ENCODE measurements around the gene PLXNA2.

DNA sequence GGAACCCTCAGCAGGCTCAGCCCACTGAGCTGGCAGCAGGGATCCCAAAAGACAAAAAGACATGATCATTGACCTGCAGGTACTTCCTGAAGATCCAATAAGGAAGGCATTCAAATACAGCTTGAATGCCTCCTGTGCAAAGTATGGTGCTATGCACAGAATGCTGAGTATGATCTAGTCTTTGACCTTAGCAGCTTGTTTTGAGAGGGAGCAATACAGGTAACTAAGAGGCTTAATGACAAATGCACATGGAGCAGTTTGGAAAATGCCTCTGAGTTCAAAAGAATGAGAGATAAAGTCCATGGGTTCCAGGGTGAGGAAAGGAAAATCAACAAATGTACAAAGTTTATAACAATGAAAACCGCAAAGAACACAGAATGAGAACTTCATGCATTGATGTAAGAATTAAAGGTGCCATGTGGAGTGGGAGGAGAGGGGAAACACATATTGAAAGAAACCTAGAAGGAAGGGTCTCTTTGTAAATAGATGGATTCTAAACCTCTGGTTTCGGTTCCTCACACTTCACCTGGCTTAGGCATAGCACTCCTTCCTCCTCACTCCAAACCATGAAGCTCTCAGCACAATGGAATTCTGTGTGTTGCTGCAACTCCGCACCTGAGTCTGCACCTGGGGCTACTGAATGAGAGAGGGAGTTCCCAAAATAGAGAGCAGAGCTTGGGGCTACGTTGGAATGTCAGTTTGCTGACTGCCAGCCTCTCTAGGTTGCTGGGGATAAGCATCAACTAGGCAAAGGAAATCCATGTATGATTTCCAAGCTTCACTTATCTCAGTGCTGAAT is 77.6 kb downstream of the PLXNA2 start:
- no peak for TF ChIP-seq JUN (IDR thresholded peaks at IDR 0.05; ENCODE audit: low read depth, low read length)
- TF ChIP-seq, protein P1, sequence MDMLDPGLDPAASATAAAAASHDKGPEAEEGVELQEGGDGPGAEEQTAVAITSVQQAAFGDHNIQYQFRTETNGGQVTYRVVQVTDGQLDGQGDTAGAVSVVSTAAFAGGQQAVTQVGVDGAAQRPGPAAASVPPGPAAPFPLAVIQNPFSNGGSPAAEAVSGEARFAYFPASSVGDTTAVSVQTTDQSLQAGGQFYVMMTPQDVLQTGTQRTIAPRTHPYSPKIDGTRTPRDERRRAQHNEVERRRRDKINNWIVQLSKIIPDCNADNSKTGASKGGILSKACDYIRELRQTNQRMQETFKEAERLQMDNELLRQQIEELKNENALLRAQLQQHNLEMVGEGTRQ (IDR thresholded peaks at IDR 0.05; ENCODE audit: low read length), result no peak
- TF ChIP-seq, protein P2, sequence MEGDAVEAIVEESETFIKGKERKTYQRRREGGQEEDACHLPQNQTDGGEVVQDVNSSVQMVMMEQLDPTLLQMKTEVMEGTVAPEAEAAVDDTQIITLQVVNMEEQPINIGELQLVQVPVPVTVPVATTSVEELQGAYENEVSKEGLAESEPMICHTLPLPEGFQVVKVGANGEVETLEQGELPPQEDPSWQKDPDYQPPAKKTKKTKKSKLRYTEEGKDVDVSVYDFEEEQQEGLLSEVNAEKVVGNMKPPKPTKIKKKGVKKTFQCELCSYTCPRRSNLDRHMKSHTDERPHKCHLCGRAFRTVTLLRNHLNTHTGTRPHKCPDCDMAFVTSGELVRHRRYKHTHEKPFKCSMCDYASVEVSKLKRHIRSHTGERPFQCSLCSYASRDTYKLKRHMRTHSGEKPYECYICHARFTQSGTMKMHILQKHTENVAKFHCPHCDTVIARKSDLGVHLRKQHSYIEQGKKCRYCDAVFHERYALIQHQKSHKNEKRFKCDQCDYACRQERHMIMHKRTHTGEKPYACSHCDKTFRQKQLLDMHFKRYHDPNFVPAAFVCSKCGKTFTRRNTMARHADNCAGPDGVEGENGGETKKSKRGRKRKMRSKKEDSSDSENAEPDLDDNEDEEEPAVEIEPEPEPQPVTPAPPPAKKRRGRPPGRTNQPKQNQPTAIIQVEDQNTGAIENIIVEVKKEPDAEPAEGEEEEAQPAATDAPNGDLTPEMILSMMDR (IDR thresholded peaks at IDR 0.05; ENCODE audit: control extremely low read depth in 1 of 3, insufficient read depth in 1 of 3, low read depth in 1 of 3, low read length in 3 of 3), result no peak
- TF ChIP-seq NRF1 (IDR thresholded peaks at IDR 0.05; ENCODE audit: low read depth, low read length), result no peak
- TF ChIP-seq RFX5 (IDR thresholded peaks at IDR 0.05; ENCODE audit: borderline replicate concordance, low read depth, low read length), result no peak
- TF ChIP-seq EZH2 (IDR thresholded peaks at IDR 0.05; ENCODE audit: low read depth, low read length, severe bottlenecking), result no peak
- TF ChIP-seq NANOG (IDR thresholded peaks at IDR 0.05; ENCODE audit: insufficient read depth, low read depth, low read length, poor library complexity, severe bottlenecking), result no peak
- no peak for TF ChIP-seq GTF2F1 (IDR thresholded peaks at IDR 0.05; ENCODE audit: borderline replicate concordance, low read depth, low read length)
- no peak for TF ChIP-seq POLR2AphosphoS5 (IDR thresholded peaks at IDR 0.05; ENCODE audit: low read depth, low read length)
- TF ChIP-seq POLR2A (IDR thresholded peaks at IDR 0.05; ENCODE audit: control extremely low read depth in 1 of 2, low read depth in 2 of 2, low read length in 2 of 2), result no peak
